ENCODE results near the gene GORASP1. TPM values are rescaled to one million over a fixed set of nuclear protein-coding genes. Genes with fewer than 3 reads are reported as not detected.
A peak's percentile ranks its signal among the peaks of the same experiment; 100 is the strongest.

Gene GORASP1
- total RNA-seq, 2 donors from 2014 or later: 29.2 to 40.1 TPM

DNA sequence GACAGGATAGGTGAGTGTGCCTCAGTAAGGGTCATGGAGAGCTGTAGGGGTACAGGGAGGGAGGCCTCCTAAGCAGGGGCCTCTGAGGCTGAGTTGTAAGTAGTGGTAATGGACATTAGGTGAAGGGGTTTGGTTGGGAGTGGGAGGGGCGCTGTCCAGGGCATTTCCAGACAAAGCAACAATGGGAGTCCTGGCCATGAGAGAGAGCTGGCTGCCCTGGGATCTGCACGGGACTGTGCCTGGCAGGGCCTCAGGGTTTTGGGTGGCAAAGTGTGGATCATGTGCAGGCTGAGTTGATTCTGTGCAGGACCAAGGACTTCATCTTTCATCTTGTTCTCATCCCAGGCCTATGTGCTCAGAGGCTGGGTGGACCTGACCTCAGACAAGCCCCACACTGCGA is 4.7 kb upstream of the GORASP1 start:
- Mint-ChIP-seq H3K4me3 (no peak overlapping the region), H3K36me3 (ENCODE audit: low read depth) (peaks cover 9% of the 10 kb centered on the region), H3K27me3 (no peaks in the 10 kb centered on the region), H3K27ac (no peak overlapping the region), H3K4me1 (peaks cover 28% of the 10 kb centered on the region)
- ATAC-seq (no peak), DNase-seq (no peak)
- H3K9me3 ChIP-seq (ENCODE audit: control insufficient read depth, low read length, poor library complexity, severe bottlenecking): no peaks in the 10 kb centered on the region

DNA sequence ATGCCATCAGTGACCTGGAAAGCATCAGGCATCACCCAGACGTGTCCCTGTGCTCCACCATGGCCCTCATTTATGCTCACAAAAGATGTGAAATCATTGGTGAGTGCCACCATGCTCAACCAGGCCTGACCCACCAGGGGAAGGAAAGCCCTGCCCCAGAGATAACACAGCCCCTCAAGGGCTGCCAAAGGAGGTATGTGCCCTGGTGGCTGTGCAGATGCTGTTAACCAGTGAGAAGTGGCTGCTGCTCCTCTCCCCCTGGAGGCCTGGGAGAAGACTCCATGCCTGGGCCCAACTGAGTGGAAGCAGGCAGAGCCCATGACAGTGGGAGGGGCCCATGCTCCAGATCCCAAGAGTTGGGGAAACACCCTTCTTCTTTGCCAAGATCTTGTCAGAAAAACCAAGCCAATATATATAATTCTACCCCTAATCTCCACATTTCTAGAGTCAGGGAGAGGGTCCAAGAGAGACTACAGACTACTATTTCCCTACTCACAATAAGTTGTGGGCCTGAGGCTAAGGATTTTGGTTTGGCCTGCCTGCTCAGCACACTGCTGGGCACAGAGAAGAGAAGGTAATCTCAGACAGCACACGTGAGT is 2.7 kb upstream of the GORASP1 start:
- no peak for DNase-seq

DNA sequence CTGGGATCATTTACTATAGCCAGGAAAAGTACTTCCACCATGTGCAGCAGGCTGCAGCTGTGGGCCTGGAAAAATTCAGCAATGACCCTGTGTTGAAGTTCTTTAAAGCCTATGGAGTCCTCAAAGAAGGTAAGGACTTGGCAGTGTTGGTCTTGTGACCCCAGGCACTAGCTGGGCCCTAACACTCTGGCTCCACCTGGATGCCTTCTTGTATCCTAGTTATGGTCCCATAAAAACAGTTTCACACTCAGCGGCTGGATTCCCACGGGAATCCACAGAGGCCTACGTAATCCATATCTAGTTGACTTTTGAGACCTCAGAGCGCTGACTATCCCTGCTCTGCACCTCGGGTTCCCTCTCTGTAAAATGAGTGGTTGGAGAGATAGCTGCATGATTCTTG is 1.7 kb upstream of the GORASP1 start:
- Mint-ChIP-seq H3K27me3 (no peaks in the 10 kb centered on the region), H3K36me3 (ENCODE audit: low read depth) (peaks cover 9% of the 10 kb centered on the region), H3K4me3 (peak overlapping the region; percentile 100), H3K4me1 (peaks cover 46% of the 10 kb centered on the region), H3K27ac (peak overlapping the region; percentile 99)
- DNase-seq (no peak), ATAC-seq (no peak)
- no peaks in the 10 kb centered on the region for H3K9me3 ChIP-seq (ENCODE audit: control insufficient read depth, low read length, poor library complexity, severe bottlenecking)

More for the DNA sequence above, 2.7 kb upstream of the GORASP1 start:
- H3K4me1 Mint-ChIP-seq: peaks cover 44% of the 10 kb centered on the region
- no peaks in the 10 kb centered on the region for H3K27me3 Mint-ChIP-seq
- peaks cover 9% of the 10 kb centered on the region for H3K36me3 Mint-ChIP-seq (ENCODE audit: low read depth)
- ATAC-seq: no peak
- H3K9me3 ChIP-seq (ENCODE audit: control insufficient read depth, low read length, poor library complexity, severe bottlenecking): no peaks in the 10 kb centered on the region
- no peak overlapping the region for H3K27ac Mint-ChIP-seq
- no peak overlapping the region for H3K4me3 Mint-ChIP-seq

DNA sequence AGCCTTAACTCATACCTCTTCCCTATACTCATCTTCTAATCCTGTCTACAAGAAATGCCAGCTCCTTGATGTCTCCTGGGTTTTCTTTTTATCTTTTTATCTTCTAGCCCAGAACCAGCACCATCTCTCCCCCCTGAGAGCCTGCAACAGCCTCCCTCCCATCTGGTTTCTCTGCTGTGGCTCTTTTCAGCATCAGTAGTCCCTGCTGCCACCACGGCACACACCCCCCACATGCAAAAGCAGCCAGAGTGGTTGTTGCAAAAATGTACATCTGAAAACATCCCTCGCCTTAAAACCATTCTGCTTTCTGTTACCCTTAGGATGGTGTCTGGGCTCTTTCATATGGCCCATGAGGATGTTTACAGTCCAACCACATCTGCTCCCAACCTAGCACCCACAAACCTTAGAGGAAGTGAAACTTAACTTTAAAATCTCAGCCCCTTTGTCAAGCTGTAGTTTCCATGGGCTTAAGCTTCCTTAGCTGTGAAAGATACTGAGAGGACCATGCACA is 828 bp upstream of the GORASP1 start:
- Mint-ChIP-seq H3K4me1 (peaks cover 46% of the 10 kb centered on the region), H3K4me3 (peak overlapping the region; percentile 100), H3K36me3 (ENCODE audit: low read depth) (peaks cover 9% of the 10 kb centered on the region), H3K27ac (peak overlapping the region; percentile 99), H3K27me3 (no peaks in the 10 kb centered on the region)
- DNase-seq: no peak
- ATAC-seq: peak; percentile 54
- H3K9me3 ChIP-seq (ENCODE audit: control insufficient read depth, low read length, poor library complexity, severe bottlenecking): no peaks in the 10 kb centered on the region

DNA sequence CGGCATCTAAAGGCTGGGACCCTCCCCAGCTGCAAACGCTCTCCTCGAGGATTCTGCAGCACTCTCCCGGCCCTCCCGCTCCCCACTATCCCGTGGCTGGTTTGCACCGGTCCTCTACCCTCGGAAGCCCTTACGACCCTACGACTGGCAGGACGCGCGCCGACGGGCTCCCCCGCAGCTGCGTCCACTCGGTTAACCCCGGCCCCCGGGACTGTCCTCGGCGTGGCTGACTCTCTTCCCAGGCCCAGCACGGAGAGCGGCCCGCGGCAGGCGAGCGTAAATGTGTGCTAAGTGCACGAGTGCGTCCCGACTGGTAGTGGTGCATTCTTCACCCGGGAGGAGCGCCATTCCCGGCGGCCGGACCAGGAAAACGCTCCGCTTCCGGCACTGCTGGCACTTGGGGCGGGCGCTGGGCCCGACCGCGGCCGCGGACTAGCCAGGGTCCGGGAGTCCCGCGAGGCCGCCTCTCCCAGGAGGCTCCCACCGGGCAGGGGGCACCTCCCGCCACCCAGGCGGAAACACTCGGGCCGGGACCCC is 508 bp downstream of the GORASP1 start:
- peak overlapping the region; percentile 89 for H3K4me3 Mint-ChIP-seq
- H3K4me1 Mint-ChIP-seq: peaks cover 56% of the 10 kb centered on the region
- H3K9me3 ChIP-seq (ENCODE audit: control insufficient read depth, low read length, poor library complexity, severe bottlenecking): no peaks in the 10 kb centered on the region
- H3K27ac Mint-ChIP-seq: peak overlapping the region; percentile 99
- no peaks in the 10 kb centered on the region for H3K27me3 Mint-ChIP-seq
- H3K36me3 Mint-ChIP-seq (ENCODE audit: low read depth): peaks cover 8% of the 10 kb centered on the region
- peak; percentile 14 for ATAC-seq
- no peak for DNase-seq

DNA sequence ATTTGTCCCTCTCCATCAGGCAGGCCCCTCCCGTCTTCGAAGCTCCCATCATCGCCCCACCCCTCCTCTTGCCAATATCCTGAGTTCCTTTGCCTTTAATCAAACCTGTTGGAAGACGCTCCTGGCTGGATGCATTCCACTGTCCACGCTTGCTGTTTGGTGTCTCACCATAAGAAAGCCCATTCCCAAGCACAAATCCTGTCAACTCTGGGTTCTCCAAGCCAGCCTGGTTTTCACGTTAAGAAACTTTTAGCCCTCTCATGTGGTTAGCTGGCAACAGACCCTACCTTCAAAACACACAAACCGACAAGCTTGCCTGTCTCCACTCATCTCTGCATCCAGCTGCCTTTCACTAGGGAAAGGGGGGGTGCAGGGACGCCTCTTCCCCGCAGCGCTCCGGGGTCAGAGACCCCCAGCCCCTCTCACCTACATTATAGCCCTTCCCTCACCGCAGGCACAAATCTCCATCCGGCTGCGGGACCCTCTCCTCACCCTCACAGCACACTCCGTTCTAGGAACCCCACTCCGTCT is 1.1 kb downstream of the GORASP1 start:
- no peak for ATAC-seq
- no peaks in the 10 kb centered on the region for H3K27me3 Mint-ChIP-seq
- peak overlapping the region; percentile 99 for H3K27ac Mint-ChIP-seq

DNA sequence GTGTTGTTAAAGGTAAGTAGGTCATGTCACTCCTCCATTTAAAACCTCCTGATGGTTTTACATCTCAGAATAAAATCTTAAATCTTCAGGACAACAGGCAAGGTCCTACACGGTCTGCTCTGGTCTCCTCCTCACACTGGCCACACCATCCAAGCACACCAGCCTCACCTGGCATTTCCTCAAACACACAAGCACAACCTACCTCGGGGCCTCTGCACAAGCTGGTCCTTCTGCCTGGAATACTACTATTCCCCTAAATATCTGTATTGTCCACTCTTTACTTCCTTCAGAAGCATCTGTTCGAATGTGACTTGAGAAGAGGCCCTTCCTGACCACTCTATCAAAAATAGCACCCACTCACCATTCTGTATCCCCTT is 1.8 kb downstream of the GORASP1 start:
- Mint-ChIP-seq H3K27me3 (no peaks in the 10 kb centered on the region), H3K4me1 (peaks cover 60% of the 10 kb centered on the region), H3K27ac (peak overlapping the region; percentile 99), H3K36me3 (ENCODE audit: low read depth) (peaks cover 6% of the 10 kb centered on the region), H3K4me3 (peak overlapping the region; percentile 89)
- no peaks in the 10 kb centered on the region for H3K9me3 ChIP-seq (ENCODE audit: control insufficient read depth, low read length, poor library complexity, severe bottlenecking)
- DNase-seq (no peak), ATAC-seq (no peak)

More for the DNA sequence above, 1.1 kb downstream of the GORASP1 start:
- Mint-ChIP-seq H3K36me3 (ENCODE audit: low read depth) (peaks cover 6% of the 10 kb centered on the region), H3K4me1 (peaks cover 57% of the 10 kb centered on the region), H3K4me3 (peak overlapping the region; percentile 89)
- DNase-seq: no peak
- no peaks in the 10 kb centered on the region for H3K9me3 ChIP-seq (ENCODE audit: control insufficient read depth, low read length, poor library complexity, severe bottlenecking)

DNA sequence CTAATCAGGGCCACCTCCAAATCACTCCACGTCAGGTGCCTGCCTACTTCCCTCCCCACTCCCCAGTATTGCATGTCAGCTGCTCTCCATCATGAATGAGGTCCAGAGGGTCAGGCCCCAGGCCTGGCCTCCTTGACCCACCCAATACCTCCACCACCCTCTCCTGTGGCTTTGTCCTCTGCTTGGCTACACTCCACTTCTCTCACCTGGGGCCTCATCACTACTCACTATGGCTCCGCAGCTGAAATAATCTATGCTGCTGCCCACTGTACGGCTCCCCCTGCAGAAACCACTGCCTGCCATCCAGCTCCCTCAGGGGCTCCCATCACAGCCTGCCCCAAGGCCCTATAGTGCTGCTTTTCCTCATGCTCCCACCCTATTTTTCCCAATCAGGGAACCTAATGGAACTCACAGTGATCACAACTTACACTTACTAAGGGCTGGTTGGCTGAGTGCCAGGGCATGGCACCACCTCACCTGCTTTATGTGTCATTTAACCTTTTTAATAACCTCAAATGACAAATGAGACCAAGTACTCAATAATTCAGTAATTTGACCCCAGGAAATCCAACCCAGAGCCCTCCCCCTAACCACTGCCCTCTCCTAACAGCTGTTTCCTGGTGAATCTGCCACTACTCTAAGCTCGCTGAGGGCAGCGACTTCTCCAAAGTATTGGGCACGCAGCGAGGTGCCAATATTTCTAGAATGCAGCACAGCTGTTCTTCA is 2.3 kb downstream of the GORASP1 start:
- no peaks in the 10 kb centered on the region for H3K27me3 Mint-ChIP-seq
- peaks cover 58% of the 10 kb centered on the region for H3K4me1 Mint-ChIP-seq
- peaks cover 6% of the 10 kb centered on the region for H3K36me3 Mint-ChIP-seq (ENCODE audit: low read depth)
- ATAC-seq: no peak
- H3K9me3 ChIP-seq (ENCODE audit: control insufficient read depth, low read length, poor library complexity, severe bottlenecking): no peaks in the 10 kb centered on the region
- no peak for DNase-seq
- peak overlapping the region; percentile 89 for H3K4me3 Mint-ChIP-seq
- peak overlapping the region; percentile 99 for H3K27ac Mint-ChIP-seq

DNA sequence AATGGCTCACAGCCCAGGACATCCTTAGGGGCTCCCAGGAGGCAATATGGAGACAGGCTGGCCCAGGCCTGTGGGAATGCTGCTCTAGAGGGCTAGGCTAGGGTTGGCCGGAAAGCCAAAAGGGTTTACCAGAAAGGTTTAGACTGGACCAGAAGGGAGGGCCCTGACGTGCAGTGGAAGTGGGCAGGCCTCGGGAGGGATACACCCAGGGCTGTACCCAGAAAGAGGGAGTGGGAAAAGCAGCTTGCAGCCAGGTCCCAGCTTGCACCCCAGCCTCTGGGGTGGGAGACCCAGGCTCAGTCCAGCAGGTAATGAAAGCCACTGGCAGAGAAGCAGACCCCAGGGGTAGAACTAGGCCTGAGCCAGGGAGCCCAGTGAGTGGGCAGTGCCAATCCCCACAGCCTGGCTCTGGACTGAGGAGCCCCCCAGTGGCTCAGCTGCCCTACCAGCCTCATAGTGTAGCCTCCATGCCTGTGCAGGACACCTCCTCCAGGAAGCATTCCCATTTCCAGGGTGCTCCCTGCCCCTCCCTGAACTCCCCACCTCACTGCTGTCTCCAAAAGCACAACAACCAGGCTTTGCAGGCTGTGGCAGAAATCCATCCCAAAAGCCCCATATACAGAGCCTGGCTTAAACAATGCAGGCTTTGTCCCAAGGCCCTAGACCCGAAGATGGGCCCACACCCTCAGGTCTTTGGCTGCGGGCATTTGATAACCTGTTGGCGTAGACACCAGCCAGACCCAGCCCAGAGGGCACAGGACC is 3.5 kb downstream of the GORASP1 start:
- Mint-ChIP-seq H3K36me3 (ENCODE audit: low read depth) (peaks cover 6% of the 10 kb centered on the region), H3K4me3 (peak overlapping the region; percentile 62), H3K27me3 (no peaks in the 10 kb centered on the region), H3K4me1 (peaks cover 53% of the 10 kb centered on the region), H3K27ac (peak overlapping the region; percentile 99)
- DNase-seq: no peak
- ATAC-seq: no peak
- H3K9me3 ChIP-seq (ENCODE audit: control insufficient read depth, low read length, poor library complexity, severe bottlenecking): no peaks in the 10 kb centered on the region

DNA sequence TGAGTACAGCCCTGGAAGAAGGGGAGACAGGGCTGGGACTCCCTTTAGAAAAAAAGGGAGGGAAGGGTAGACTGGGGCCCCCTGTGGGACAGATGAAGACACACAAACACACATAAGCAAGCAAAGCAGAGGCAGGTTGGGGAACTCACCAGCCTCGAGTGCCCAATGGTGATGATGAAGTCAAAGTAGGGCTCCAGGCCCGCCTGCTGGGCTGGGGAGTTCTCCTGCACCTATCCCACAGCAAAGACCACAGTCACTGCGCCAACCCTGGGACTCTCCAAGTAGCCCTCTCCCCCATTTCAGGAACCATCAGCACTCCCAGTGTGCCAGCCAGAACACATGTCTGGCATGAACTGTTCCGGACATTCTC is 4.1 kb downstream of the GORASP1 start:
- H3K27me3 Mint-ChIP-seq: no peaks in the 10 kb centered on the region
- no peak for DNase-seq
- ATAC-seq: no peak
- no peaks in the 10 kb centered on the region for H3K9me3 ChIP-seq (ENCODE audit: control insufficient read depth, low read length, poor library complexity, severe bottlenecking)
- peaks cover 46% of the 10 kb centered on the region for H3K4me1 Mint-ChIP-seq
- H3K36me3 Mint-ChIP-seq (ENCODE audit: low read depth): peaks cover 6% of the 10 kb centered on the region
- H3K4me3 Mint-ChIP-seq: peak overlapping the region; percentile 62
- peak overlapping the region; percentile 99 for H3K27ac Mint-ChIP-seq

DNA sequence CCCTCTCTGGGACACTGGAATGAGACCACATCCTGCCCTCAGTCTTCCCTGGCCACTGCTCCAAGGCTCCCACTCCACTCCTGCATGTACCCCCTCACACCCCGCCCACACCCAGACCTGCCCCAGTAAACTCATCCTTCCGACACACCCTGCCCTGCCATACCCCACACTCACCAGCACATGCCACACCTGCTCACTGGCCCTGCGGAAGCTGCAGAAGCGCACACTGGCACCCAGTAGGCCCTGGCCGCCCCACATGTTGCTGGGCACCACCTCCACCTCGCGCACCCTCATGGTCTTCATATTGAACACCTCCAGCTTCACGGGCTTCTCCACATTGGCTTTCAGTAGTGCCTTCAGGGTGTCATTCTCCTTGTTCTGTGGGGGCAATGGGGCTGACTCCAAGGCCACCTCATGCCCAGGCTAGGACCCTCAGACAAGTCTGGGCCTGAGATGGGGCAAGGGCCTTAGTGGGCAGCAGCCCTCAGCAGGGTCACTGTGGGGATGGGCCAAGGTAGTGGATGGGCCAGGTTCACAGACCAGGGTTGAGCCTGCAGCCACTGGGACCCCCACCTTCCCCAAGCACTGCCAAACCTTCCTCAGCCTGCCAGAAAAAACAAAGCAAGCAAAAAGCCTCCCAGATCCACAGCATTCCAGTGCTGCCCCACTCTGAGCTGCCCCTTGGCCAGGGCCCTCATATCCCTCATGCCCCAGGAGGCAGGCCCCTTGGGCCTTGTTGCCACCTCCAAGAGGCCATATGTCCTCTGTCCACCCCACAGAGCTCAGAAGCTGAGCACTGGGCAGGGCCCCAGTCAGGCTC is 4.7 kb downstream of the GORASP1 start:
- Mint-ChIP-seq H3K27me3 (no peaks in the 10 kb centered on the region), H3K27ac (peak overlapping the region; percentile 99), H3K36me3 (ENCODE audit: low read depth) (peaks cover 1% of the 10 kb centered on the region), H3K4me3 (peak overlapping the region; percentile 25), H3K4me1 (peaks cover 40% of the 10 kb centered on the region)
- DNase-seq: no peak
- no peaks in the 10 kb centered on the region for H3K9me3 ChIP-seq (ENCODE audit: control insufficient read depth, low read length, poor library complexity, severe bottlenecking)
- ATAC-seq: no peak

DNA sequence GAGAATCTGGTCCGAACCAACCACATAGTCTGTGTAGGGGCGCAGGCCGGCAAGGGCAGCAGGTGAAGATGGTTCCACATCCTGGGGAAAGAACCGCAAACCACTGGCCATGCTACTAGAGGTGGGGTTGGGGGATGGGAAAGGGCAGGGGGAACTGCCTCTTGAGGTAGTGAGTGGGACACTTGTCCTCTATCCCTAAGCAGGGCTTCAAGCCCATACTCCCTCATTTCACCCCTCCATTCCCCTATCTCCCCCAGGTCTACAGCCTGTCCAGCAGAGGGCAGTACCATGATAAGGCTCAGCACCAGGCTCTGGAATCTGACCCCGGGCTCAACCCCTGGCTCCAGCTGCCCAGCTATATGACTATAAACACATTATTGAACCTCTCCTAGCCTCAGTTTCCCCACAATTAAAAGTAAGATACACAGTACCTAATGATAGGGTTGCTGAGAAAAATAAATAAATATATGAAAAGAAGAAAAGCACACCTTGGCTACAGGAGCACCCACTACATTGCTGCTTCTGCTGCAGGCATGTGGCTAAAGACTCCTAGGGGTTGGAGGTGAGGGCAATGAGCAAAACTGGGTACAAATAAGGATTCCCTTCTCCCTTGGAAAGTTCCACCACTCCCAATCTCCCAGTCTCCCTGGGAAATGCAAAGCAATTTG is 6.3 kb downstream of the GORASP1 start:
- no peak overlapping the region for H3K4me3 Mint-ChIP-seq
- ATAC-seq (peak; percentile 67), DNase-seq (peak in 1 of 3 donors; percentile 32)
- no peaks in the 10 kb centered on the region for H3K9me3 ChIP-seq (ENCODE audit: control insufficient read depth, low read length, poor library complexity, severe bottlenecking)
- H3K36me3 Mint-ChIP-seq (ENCODE audit: low read depth): no peaks in the 10 kb centered on the region
- H3K4me1 Mint-ChIP-seq: peaks cover 33% of the 10 kb centered on the region
- H3K27ac Mint-ChIP-seq: peak overlapping the region; percentile 82
- no peaks in the 10 kb centered on the region for H3K27me3 Mint-ChIP-seq

Data from T-helper 17 cell (primary cell).